ENCODE measurements around the gene AMOTL1.

The AMOTL1 gene

GRCh38 chr11:94926271-94926625, 158.1 kb downstream of the AMOTL1 start:
- no peaks in the 10 kb centered on the region for H3K79me2 ChIP-seq (ENCODE audit: insufficient read depth, low read length)
- H2AFZ ChIP-seq (ENCODE audit: low read depth, low read length), result no peak overlapping the region
- ATAC-seq (ENCODE audit: insufficient read depth, low read depth), result no peak
- no peak overlapping the region for H3K4me2 ChIP-seq (ENCODE audit: insufficient read depth, low read length)
- no peak overlapping the region for H3K9ac ChIP-seq (ENCODE audit: low read depth, low read length)
- peaks cover 6% of the 10 kb centered on the region for H3K9me3 ChIP-seq (ENCODE audit: insufficient read depth, low read length, severe bottlenecking)
- H3K4me3 ChIP-seq (ENCODE audit: low read depth in 1 of 2, low read length in 2 of 2), result no peak overlapping the region
- TF ChIP-seq EZH2 (IDR thresholded peaks at IDR 0.05; ENCODE audit: borderline replicate concordance, low read depth, low read length, severe bottlenecking) (no peak), CTCF (IDR thresholded peaks at IDR 0.05; ENCODE audit: borderline replicate concordance, extremely low read depth, low read length, poor library complexity, severe bottlenecking) (no peak)
- H4K20me1 ChIP-seq (ENCODE audit: insufficient read depth, low read length), result no peaks in the 10 kb centered on the region
- peaks cover 24% of the 10 kb centered on the region for H3K4me1 ChIP-seq (ENCODE audit: insufficient read depth, low read length)
- no peaks in the 10 kb centered on the region for H3K36me3 ChIP-seq (ENCODE audit: insufficient read depth, low read length)
- no peak overlapping the region; the same call in 1 of the 2 replicates for H3K27ac ChIP-seq (ENCODE audit: low read length)
- DNase-seq, result no peak
- no peaks in the 10 kb centered on the region for H3K27me3 ChIP-seq (ENCODE audit: insufficient read depth, low read length, poor library complexity)
